ENCODE data around the gene SPRY4.

Gene SPRY4

GRCh38 chr5:142330444-142330843 is 5.6 kb upstream of the SPRY4 start:
- no peak for DNase-seq

- DNase-seq: no peak
Measured at GRCh38 chr5:142330026-142330425, 5.2 kb upstream of the SPRY4 start.

- no peak for DNase-seq
Measured at GRCh38 chr5:142327111-142327842, 2.5 kb upstream of the SPRY4 start.

GRCh38 chr5:142326480-142326938 is 1.7 kb upstream of the SPRY4 start:
- no peak for DNase-seq

- peak; percentile 46 for DNase-seq
Measured at GRCh38 chr5:142325725-142326479, 1.1 kb upstream of the SPRY4 start.

GRCh38 chr5:142324136-142324870 is 518 bp downstream of the SPRY4 start:
- no peak for DNase-seq

- DNase-seq: no peak
Measured at GRCh38 chr5:142323480-142324135, 1.2 kb downstream of the SPRY4 start.

GRCh38 chr5:142322747-142323479 is 1.9 kb downstream of the SPRY4 start:
- no peak for DNase-seq

- no peak for DNase-seq
Measured at GRCh38 chr5:142322403-142322746, 2.4 kb downstream of the SPRY4 start.

GRCh38 chr5:142320851-142321560 is 3.8 kb downstream of the SPRY4 start:
- no peak for DNase-seq

GRCh38 chr5:142320430-142320738 is 4.4 kb downstream of the SPRY4 start:
- DNase-seq: no peak

GRCh38 chr5:142319560-142320429 is 5.0 kb downstream of the SPRY4 start:
- DNase-seq: no peak

GRCh38 chr5:142319105-142319504 is 5.7 kb downstream of the SPRY4 start:
- DNase-seq: no peak

GRCh38 chr5:142317753-142318152 is 7.1 kb downstream of the SPRY4 start:
- DNase-seq: no peak

GRCh38 chr5:142317173-142317572 is 7.6 kb downstream of the SPRY4 start:
- no peak for DNase-seq

GRCh38 chr5:142316681-142317080 is 8.1 kb downstream of the SPRY4 start:
- no peak for DNase-seq

- no peak for DNase-seq
Measured at GRCh38 chr5:142316051-142316450, 8.8 kb downstream of the SPRY4 start.

- DNase-seq: no peak
Measured at GRCh38 chr5:142315096-142315900, 9.5 kb downstream of the SPRY4 start.

GRCh38 chr5:142314606-142315005 is 10.2 kb downstream of the SPRY4 start:
- DNase-seq: no peak

GRCh38 chr5:142314109-142314508 is 10.7 kb downstream of the SPRY4 start:
- no peak for DNase-seq
